K562 (cell line): ENCODE data around the gene SETD7. TPM values are rescaled to one million over a fixed set of nuclear protein-coding genes. Genes with fewer than 3 reads are reported as not detected.

Experiments used
- ATAC-seq: fragments of 200-7000 bp; cut with Tn5 transposase; 3 replicates; pipeline ENCODE4 v1.9.1; 2020; ENCODE audit warnings: moderate library complexity
- BruUV-seq: library from RNA; stranded (reverse); fragments of 400-500 nt; replicated peaks from 2 replicates; lab custom pipeline; 2021; lab: Mats Ljungman, UMichigan
- CTCF ChIA-PET: fragments of 300-600 bp; formaldehyde crosslinking; extraction: SDS; loops from one replicate; lab custom pipeline; 2021; ENCODE audit warnings: low intra/inter-chr PET ratio; lab: Yijun Ruan, JAX
- POLR2A ChIA-PET: fragments of 300-600, 350-650 bp; sonication (Branson Sonifier 250); formaldehyde crosslinking; extraction: SDS; loops from one replicate; lab custom pipeline; 2021; ENCODE audit warnings: antibody characterized with exemption, inconsistent platforms; lab: Yijun Ruan, JAX
- DNase-seq, 4 experiments: peaks; one replicate each; pipeline versions ENCODE4 v3.0.0 to v3.0.0-alpha.2; 2011 to 2018; ENCODE audit warnings: low spot score in 3 of 4, mixed read lengths in 3 of 4; ENCODE audit errors: extremely low read depth in 1 of 4
- FAIRE-seq: peaks from 2 replicates; lab custom pipeline; 2011; peaks lifted over from hg19 to GRCh38; lab: Jason Lieb, UNC
- H2AFZ ChIP-seq: 2 replicates; pipeline ENCODE4 v1.6.0; 2011; ENCODE audit warnings: low read depth, low read length, control low read depth, inconsistent platforms
- H3K27ac ChIP-seq: fragments of 200-600 bp; 3 replicates; pipeline ENCODE4 v1.8.0; 2011; ENCODE audit warnings: low read depth, mild to moderate bottlenecking, control low read depth, inconsistent platforms, low read length, moderate library complexity, mixed read lengths; ENCODE audit errors: extremely low read depth
- H3K27me3 ChIP-seq, 2 experiments: fragments of 300-600 bp in 1 of 2; 2 replicates in 1 of 2; 3 replicates in 1 of 2; pipeline versions ENCODE4 v1.6.0 to v1.8.0; 2011; ENCODE audit warnings: inconsistent platforms in 2 of 2, low read length in 2 of 2, mild to moderate bottlenecking in 1 of 2, mixed read lengths in 1 of 2, moderate library complexity in 1 of 2; ENCODE audit not compliant: control insufficient read depth in 2 of 2, insufficient read depth in 2 of 2
- H3K36me3 ChIP-seq: fragments of 300-600 bp; 3 replicates; pipeline ENCODE4 v1.8.0; 2011; ENCODE audit warnings: mild to moderate bottlenecking, low read length, inconsistent platforms; ENCODE audit not compliant: control insufficient read depth, insufficient read depth
- H3K4me1 ChIP-seq, 2 experiments: fragments of 200-600 bp in 1 of 2; replicated peaks in 1 of 2; 2 replicates in 1 of 2; 3 replicates in 1 of 2; pipeline versions ENCODE4 v1.5.1 to v1.8.0; 2011; ENCODE audit warnings: inconsistent platforms in 2 of 2, low read length in 2 of 2, mild to moderate bottlenecking in 1 of 2, mixed read lengths in 1 of 2, moderate library complexity in 1 of 2; ENCODE audit not compliant: control insufficient read depth in 2 of 2, insufficient read depth in 2 of 2
- H3K4me2 ChIP-seq: 2 replicates; pipeline ENCODE4 v1.6.1; 2011; ENCODE audit warnings: low read length, control low read depth, inconsistent platforms, mixed read lengths; ENCODE audit not compliant: insufficient read depth
- H3K4me3 ChIP-seq: fragments of 200-600 bp; sonication (generic), shearing (Covaris generic); 2 replicates; pipeline ENCODE4 v1.5.1; 2016; ENCODE audit warnings: control low read depth, inconsistent platforms
- H3K79me2 ChIP-seq: fragments of 200-600 bp; 3 replicates; pipeline ENCODE4 v1.8.0; 2011; ENCODE audit warnings: low read length, inconsistent platforms; ENCODE audit not compliant: control insufficient read depth, insufficient read depth
- H3K9ac ChIP-seq, 2 experiments: 2 replicates each; pipeline versions ENCODE4 v1.6.0 to v1.6.1; 2011; ENCODE audit warnings: low read depth in 2 of 2, low read length in 2 of 2, control low read depth in 1 of 2, inconsistent platforms in 1 of 2, mild to moderate bottlenecking in 1 of 2, mixed read lengths in 1 of 2; ENCODE audit not compliant: insufficient read depth in 1 of 2
- H3K9me1 ChIP-seq: one replicate; pipeline ENCODE4 v1.6.0; 2011; ENCODE audit warnings: inconsistent platforms, mild to moderate bottlenecking, low read length, moderate library complexity; ENCODE audit not compliant: control insufficient read depth, insufficient read depth
- H3K9me3 ChIP-seq: replicated peaks from 2 replicates; pipeline ENCODE4 v1.5.1; 2011; ENCODE audit warnings: low read depth, low read length, inconsistent platforms; ENCODE audit not compliant: control insufficient read depth, insufficient read depth
- H4K20me1 ChIP-seq: replicated peaks from 2 replicates; pipeline ENCODE4 v1.6.1; 2011; ENCODE audit warnings: low read length, inconsistent platforms, mixed read lengths; ENCODE audit not compliant: control insufficient read depth, insufficient read depth
- CTCF ChIP-seq, 3 experiments: IDR thresholded peaks in 2 of 3; conservative IDR thresholded peaks in 1 of 3; 2 replicates each; pipeline ENCODE4 v1.5.1; 2011 to 2012; ENCODE audit warnings: low read length in 3 of 3, mild to moderate bottlenecking in 3 of 3, control low read depth in 2 of 3, improper control_type of control experiment in 1 of 3, inconsistent platforms in 1 of 3, low read depth in 1 of 3, mixed read lengths in 1 of 3, moderate library complexity in 1 of 3; ENCODE audit not compliant: insufficient read depth in 2 of 3
- DIDO1 ChIP-seq: fragments of 450-650 bp; IDR thresholded peaks from 2 replicates; pipeline ENCODE4 v1.6.1; 2016; ENCODE audit warnings: low read depth, missing biosample characterization, missing genetic modification characterization
- RBM25 ChIP-seq: fragments of 200-400 bp; formaldehyde crosslinking; IDR thresholded peaks from 2 replicates; pipeline ENCODE4 v1.6.1; 2018; ENCODE audit warnings: low read length, low read depth, moderate library complexity; ENCODE audit not compliant: severe bottlenecking
- RBM34 ChIP-seq: fragments of 200-400 bp; formaldehyde crosslinking; IDR thresholded peaks from 2 replicates; pipeline ENCODE4 v1.6.1; 2018; ENCODE audit warnings: low read length, borderline replicate concordance; ENCODE audit not compliant: insufficient read depth
- RFX5 ChIP-seq: IDR thresholded peaks from 2 replicates; pipeline ENCODE4 v1.6.1; 2011; ENCODE audit warnings: low read depth, mild to moderate bottlenecking, improper control_type of control experiment, low read length
- VEZF1 ChIP-seq: fragments of 200-800 bp; sonication (Bioruptor generic); IDR thresholded peaks from 2 replicates; pipeline ENCODE4 v1.6.1; 2017; ENCODE audit warnings: missing genetic modification characterization, missing compliant biosample characterization
- XRCC5 ChIP-seq: fragments of 200-400 bp; formaldehyde crosslinking; IDR thresholded peaks from 2 replicates; pipeline ENCODE4 v1.6.1; 2017; ENCODE audit warnings: low read depth, mild to moderate bottlenecking, low read length
- ZNF121 ChIP-seq: sonication (generic); formaldehyde crosslinking; conservative IDR thresholded peaks from 2 replicates; pipeline ENCODE4 v1.8.0; 2022; ENCODE audit warnings: missing genetic modification reagents
- ZNF3 ChIP-seq: fragments of 250-450 bp; sonication (Bioruptor Pico); IDR thresholded peaks from 2 replicates; pipeline ENCODE4 v1.5.0; 2021; ENCODE audit warnings: mild to moderate bottlenecking, moderate library complexity
- ZNF778 ChIP-seq: fragments of 450-650 bp; formaldehyde crosslinking; IDR thresholded peaks from 2 replicates; pipeline ENCODE4 v1.4.0; 2020; ENCODE audit warnings: mild to moderate bottlenecking, moderate library complexity
- WGBS: fragments of 100-300 bp; shearing (Covaris generic); methylation state at CpG from one replicate; pipeline ENCODE4 v1.1.6; 2016; ENCODE audit warnings: low coverage, mixed read lengths; ENCODE audit not compliant: insufficient coverage; ENCODE audit errors: missing lambda C conversion rate; 5-methylcytosine and 5-hydroxymethylcytosine counted together
- in situ Hi-C: fragments of 300-500 bp; cut with MboI; formaldehyde crosslinking; loops from 4 replicates; pipeline ENCODE4 v1.15.0; 2018; ENCODE audit warnings: inconsistent platforms, mixed read lengths
- intact Hi-C: fragments of 100-400 bp; cut with micrococcal nuclease; formaldehyde crosslinking; loops from 2 replicates; pipeline ENCODE4 v1.14.2; 2022
- polyA plus RNA-seq, 8 experiments: library from polyadenylated mRNA; depleted of rRNA in 4 of 8; stranded (reverse) in 5 of 8; unstranded in 3 of 8; fragments of >200 nt; fragmentation: Nextera tagmentation in 2 of 8; fragmentation: Illumina TruSeq in 1 of 8; extraction: Ambion mirVana in 2 of 8; extraction: Trizol in 1 of 8; gene quantifications; 2 replicates each; pipeline versions ENCODE4 v1.2.1 to v1.2.3, GENCODE V29; 2011 to 2014; ENCODE audit warnings: inconsistent platforms in 1 of 8, missing spikeins in 1 of 8
- total RNA-seq, 7 experiments: library from RNA; depleted of rRNA in 6 of 7; stranded (reverse); fragments of >200 nt in 6 of 7; fragmentation: Illumina TruSeq in 2 of 7; extraction: Trizol in 2 of 7; gene quantifications; 2 replicates each; pipeline versions ENCODE4 v1.2.1 to v1.2.3, GENCODE V29; 2011 to 2021; ENCODE audit warnings: low replicate concordance in 1 of 7

The SETD7 gene
- total and polyA plus RNA-seq, 9 of the 15 experiments (the other 6 are each of a cell fraction or from before 2014, with no cell fraction given): 0.37 to 2.4 (median 1.7) TPM

GRCh38 chr4:139594591-139595185 is 38.7 kb upstream of the SETD7 start:
- intact Hi-C loops (no loop called here), in situ Hi-C loops (no loop called here)
- Histone ChIP-seq H3K79me2 (no peaks in the 10 kb centered on the region), H3K4me2 (no peak overlapping the region), H2AFZ (no peak overlapping the region), H3K36me3 (no peaks in the 10 kb centered on the region), H3K4me3 (no peak overlapping the region), H3K9me3 (no peaks in the 10 kb centered on the region), H3K27ac (no peak overlapping the region), H3K9me1 (no peaks in the 10 kb centered on the region), H3K27me3 (peaks cover 24 to 34% of the 10 kb centered on the region in 2 experiments), H3K9ac (no peak overlapping the region), H4K20me1 (no peaks in the 10 kb centered on the region), H3K4me1 (no peaks in the 10 kb centered on the region)
- no peak for TF ChIP-seq RBM25
- no peak for TF ChIP-seq DIDO1 (tag)
- TF ChIP-seq ZNF121 (CRISPR knock-in tag): peak; percentile 52
- WGBS: 0% methylated on average over 5 of the region's 5 CpGs
- no peak for FAIRE-seq
- no peak for ATAC-seq
- no TSS peak for BruUV-seq
- CTCF ChIA-PET: no interaction called here
- POLR2A ChIA-PET: no interaction called here
- DNase-seq: no peak

- Histone ChIP-seq H4K20me1 (no peaks in the 10 kb centered on the region), H3K4me3 (no peak overlapping the region), H3K36me3 (no peaks in the 10 kb centered on the region), H3K9me1 (no peaks in the 10 kb centered on the region), H2AFZ (no peak overlapping the region), H3K9ac (no peak overlapping the region), H3K27ac (no peak overlapping the region), H3K4me2 (no peak overlapping the region), H3K4me1 (no peaks in the 10 kb centered on the region), H3K9me3 (no peaks in the 10 kb centered on the region), H3K27me3 (peaks cover 11 to 29% of the 10 kb centered on the region in 2 experiments; a peak in 4 of 5 replicates), H3K79me2 (no peaks in the 10 kb centered on the region)
- POLR2A ChIA-PET: no interaction called here
- 0% methylated on average over 4 of the region's 4 CpGs for WGBS
- no TSS peak for BruUV-seq
- ATAC-seq (peak; percentile 38; the same call in 2 of the 3 replicates), DNase-seq (peak in 1 of 4 experiments; percentile 16), FAIRE-seq (no peak)
- intact Hi-C loops (no loop called here), in situ Hi-C loops (no loop called here)
- CTCF ChIA-PET: no interaction called here
- TF ChIP-seq ZNF778 (CRISPR knock-in tag) (no peak), XRCC5 (no peak), VEZF1 (no peak), RFX5 (no peak), CTCF (IDR thresholded peaks at IDR 0.05 in 2 of 3, conservative IDR thresholded peaks at IDR 0.05 in 1 of 3; ENCODE audit: insufficient read depth in 2 of 3, low read depth in 1 of 3, low read length in 3 of 3) (no peak), ZNF3 (CRISPR knock-in tag) (no peak), RBM34 (no peak)
These were observed 37.1 kb upstream of the SETD7 start for GRCh38 chr4:139593091-139593564.
